GM10847 (cell line): Measurements from ENCODE around the gene SNCA.

Experiments used
- POLR2A ChIP-seq: IDR thresholded peaks from 2 replicates; pipeline ENCODE4 v1.6.1; 2011; ENCODE audit not compliant: insufficient read length; ENCODE audit errors: extremely low read depth

The SNCA gene

DNA sequence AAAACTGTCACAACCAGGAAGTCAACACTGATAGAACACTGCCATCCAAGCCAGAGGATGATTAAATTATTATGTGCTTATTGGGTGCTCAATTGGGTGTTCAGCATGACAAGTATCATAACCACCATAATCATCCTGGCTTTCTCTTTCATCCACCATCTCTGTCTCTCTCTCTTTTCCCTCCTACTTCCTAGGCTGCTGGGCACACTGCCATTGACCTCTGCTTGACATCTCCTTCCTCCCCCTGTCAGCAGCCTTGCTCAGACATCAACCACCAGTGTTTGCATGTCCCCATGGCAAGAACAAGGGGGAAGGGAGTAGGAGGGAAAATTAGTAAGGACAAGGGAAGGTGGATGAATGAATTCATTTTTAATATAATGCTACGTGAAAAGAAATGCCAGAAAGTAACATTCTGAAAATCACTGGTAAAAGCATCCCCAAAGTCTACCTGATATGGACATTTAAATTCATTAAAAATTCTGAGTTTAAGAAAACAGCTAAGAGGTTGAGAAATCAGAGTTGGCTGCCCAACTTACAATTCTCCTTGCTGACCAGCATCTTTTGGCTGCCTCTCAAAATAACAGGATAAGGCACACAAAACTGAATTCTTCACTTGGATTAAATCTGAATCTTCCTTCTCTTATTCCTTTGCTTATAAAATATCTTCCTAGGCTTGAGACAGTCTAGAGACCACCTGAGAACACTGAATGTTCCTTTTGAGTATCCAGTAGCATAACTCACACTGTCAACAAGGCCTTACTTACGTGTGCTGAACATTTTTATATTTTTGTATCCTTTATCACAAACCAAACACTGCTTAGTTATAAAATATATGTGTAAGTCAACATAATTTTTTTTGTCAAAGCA is 48.5 kb downstream of the SNCA start:
- TF ChIP-seq POLR2A = no peak

DNA sequence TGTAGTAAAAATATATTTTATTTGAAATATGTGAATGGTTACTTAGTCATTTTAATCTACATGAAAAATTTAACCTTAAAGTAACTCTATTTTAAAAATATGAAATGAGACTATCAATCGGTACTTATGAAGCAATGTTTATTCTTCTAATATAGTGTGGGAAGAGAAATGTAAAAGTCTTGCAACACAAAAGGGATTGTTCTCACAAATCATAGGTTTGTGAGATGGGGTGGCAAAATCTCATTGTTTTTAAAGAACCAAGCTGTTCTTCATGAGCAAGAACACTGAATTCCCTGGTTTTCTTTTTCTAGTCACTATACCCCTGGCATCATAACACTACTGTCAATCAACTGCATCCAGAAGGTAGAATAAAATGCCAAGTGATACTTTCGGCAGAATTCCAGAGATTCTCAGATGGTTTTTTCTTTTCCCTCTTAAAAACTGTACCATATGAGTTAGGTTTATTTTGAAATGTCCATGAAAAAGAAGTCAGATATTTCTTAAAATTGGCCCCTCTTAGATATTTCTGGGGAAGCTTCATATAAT is 52.2 kb downstream of the SNCA start:
- TF ChIP-seq POLR2A = no peak

DNA sequence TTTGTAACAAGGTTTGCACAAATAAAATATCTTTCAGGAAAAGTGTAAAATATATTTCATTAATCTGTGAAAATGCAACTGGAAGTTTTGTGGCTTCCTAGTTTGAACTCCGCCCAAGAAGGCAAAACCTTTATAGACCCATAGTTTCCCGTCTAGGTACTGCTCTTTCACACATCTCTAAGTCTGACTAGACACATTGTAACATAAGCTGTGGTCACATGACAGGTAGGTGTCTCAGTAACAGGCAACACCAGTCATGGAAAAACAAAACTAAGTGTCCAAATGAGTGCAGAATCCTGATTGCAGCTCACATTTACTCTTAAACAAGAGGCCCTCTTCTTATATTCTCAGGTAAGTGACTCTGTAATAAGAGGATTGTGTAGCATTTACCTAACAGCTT is 55.6 kb downstream of the SNCA start:
- TF ChIP-seq POLR2A = no peak

DNA sequence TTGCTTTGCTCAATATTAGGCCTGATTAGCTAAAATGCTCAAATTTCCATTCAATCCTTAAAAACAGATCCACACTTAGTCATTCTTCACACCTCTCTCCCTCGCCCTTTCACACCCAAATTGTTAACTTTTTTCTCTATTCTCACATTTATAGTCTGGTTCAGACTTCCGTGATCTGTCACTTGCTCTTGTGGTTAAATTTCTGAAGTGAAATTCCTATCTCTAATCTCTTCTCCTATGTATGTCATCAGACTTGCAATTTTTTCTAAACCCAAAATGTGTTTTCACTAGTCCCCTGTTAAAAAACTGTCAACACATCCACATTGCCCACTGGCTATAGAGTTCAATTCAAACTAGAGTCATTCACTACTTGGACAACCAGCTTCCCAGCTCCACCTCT is 63.2 kb downstream of the SNCA start:
- no peak for TF ChIP-seq POLR2A

DNA sequence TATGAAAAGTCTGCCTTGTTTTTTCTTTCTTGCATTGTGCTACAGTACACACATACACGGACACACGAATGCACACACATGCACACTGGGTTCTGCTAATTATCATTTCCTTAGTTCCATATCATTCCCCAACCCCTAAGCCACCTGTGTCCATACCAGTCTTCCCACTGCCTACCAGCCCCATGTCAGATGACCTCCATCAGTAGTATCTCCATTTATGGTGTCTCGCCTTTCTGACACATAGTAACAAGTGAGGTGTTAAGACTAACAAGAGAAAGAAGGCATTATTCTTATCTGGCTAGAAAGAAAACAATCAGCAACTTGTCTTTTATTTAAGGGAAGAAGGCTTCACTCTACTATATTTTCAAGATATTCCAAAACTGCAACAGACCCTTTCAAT is 67.1 kb downstream of the SNCA start:
- TF ChIP-seq POLR2A = no peak

DNA sequence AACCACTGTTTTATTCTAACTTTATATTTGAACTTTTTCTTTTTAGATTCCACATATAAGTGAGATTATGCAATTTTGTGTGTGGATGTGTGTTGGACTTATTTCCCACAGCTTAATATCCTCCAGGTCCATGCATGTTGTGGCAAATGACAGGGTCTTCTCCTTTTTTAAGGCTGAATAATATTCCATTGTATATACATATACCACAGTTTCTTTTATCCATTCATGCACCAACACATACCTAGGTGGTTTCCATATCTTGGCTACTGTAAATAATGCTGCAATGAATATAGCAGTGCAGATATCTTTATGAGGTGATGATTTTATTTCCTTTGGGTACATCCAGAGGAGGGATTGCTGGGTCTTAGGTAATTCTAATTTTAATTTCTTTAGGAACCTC is 69.0 kb downstream of the SNCA start:
- no peak for TF ChIP-seq POLR2A

DNA sequence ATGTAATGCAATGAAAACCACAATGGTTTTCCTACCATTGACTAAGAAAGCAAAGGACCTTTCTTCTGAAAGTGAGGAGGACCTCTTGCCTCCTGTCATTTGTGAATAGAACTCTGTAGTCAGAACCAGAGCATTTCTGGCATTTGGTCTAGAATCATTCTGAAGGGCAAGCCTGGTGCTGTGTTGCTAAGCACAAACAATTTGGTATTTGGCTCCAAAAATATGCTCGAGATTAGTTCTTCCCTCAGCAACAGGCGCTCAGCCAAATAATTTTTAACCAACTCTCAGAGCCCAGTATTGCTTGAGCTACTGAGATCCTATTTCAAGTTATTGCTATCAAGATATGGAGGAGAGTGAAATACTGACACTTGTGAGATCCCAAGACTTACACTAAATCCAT is 71.0 kb downstream of the SNCA start:
- no peak for TF ChIP-seq POLR2A

DNA sequence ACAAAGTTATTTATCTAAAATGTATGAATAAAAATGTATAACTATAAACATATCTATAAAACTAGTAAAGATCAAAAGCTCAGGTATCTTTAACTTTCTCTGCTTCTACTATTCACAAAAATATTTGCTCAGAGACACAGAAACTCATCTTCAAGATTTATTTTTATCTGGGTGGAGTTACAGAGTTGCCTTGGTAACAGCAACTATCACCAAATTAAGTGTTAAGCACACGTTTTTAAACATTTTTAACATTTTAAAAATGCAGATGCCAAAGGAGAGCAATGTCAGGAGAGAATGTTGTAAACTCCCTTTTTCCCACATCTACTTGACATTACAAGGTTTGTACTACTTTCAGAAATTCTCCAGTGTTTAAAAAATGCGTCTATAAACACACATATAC is 71.4 kb downstream of the SNCA start:
- no peak for TF ChIP-seq POLR2A

DNA sequence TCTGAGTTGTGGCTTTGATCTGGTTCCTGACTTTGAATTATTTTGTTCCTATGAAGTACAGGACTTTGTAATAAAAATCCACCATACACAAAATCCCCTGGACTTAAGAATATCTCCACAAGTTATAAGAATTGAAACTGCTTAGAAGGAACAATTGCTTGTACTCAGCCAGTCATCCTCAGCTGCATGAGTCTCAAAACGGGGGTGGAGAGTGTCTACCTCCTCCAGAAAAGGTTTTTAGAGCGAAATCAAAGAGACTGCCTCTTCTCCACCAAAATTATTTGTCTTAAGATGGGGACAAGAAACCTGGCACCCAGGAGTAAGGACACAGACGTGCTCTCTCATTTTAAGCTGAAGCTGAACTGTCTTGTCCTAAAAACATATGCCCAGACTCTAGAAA is 74.7 kb downstream of the SNCA start:
- no peak for TF ChIP-seq POLR2A

DNA sequence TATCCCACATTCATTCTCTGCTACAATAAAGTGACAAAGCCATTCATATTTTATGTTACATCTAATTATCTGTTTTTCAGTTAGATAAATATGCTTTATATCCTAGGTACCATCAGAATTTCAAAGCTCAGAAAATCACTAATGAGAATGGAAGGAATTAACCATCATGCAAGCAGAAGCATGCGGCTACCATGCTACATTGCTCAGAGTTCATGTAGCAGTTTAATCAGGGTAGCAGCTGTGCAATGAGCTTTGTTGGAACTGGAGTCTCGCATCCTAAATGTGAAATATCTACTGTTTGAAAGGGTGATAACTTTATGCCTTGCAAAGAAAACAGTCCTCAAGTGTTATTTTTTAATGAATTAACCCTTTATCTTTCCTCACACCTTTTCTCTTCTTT is 77.5 kb downstream of the SNCA start:
- TF ChIP-seq POLR2A = no peak

DNA sequence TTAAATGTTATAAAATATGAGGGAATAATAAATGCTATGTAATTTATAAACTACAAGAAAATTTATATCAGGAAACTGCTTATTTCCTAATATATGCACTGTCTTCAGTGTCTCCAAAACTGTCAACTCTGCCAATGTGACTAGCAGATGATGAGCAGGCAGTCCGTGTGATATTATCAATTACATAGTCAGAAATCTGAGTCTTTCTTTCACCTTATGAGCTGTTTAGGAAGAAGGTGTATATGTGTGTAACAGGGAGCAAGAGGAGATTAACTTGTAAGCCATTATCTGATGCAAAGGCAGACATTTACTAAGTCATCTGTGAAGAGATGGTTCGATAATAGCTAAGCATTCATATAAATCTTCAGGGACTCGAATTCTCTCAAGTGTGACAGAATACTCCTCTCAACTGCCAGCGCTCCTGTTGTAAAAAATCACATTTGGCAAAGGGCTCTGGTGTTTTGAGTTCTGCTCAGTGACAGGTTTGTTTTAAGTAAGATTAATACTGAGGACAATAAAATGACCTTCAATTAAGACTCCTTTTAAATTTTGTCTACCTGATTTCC is 79.7 kb downstream of the SNCA start:
- TF ChIP-seq POLR2A = no peak

DNA sequence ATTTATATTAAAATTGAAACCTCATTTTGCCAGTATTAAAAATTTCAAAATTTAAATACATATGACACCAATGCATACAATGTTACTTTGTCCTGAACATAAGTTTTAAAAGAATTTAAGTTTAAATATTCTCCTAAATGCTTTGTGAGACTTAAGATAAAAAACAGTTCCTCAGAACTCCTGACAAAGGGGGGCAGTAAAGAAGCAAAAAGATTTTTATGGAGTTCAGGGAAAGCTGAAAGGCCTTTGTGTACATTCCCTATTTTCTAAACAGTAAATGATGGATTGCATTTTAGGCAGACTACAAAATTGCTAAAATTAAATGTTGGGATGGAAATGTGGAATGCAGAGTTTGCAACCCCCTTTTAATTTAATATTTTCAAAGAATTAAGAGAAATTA is 81.7 kb downstream of the SNCA start:
- TF ChIP-seq POLR2A = no peak

DNA sequence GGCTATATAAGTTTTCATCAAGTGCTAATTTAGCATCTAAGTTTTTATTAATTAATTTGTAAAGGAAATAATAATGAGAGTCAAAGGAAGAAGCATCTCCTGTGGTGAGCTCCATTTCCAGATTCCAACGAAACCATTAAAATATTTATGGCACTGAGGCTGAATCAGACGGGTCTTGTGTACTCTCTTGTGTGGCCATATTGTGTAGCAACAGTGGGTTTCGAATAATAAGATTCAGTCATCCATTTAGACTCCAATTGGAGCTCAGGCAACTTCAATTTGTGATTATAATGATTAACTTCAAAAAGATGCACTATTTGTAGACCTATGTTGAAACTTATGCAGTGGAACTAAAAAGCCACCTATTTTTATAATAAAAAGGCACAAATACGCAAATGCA is 82.4 kb downstream of the SNCA start:
- no peak for TF ChIP-seq POLR2A

DNA sequence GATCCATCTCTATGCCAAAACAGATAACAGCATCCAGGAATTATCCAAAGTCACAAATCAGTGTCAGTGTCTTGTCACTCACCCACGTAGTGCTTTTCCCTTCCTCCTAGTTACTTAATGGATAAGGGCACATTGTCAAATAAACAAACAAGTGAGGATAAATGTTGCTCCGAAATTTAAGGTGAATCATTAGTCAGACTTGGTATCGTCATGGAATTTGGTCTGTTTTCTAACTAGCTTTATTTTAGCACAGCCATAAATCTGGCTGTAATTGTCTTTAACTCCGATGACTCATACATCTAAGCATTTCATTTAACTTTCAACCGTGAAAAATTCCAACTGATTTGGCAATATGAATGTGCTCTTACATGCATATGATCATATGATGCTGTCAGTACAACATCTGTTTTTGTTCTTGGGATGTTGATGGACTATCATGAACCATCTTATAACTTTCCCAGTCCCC is 83.3 kb downstream of the SNCA start:
- no peak for TF ChIP-seq POLR2A

DNA sequence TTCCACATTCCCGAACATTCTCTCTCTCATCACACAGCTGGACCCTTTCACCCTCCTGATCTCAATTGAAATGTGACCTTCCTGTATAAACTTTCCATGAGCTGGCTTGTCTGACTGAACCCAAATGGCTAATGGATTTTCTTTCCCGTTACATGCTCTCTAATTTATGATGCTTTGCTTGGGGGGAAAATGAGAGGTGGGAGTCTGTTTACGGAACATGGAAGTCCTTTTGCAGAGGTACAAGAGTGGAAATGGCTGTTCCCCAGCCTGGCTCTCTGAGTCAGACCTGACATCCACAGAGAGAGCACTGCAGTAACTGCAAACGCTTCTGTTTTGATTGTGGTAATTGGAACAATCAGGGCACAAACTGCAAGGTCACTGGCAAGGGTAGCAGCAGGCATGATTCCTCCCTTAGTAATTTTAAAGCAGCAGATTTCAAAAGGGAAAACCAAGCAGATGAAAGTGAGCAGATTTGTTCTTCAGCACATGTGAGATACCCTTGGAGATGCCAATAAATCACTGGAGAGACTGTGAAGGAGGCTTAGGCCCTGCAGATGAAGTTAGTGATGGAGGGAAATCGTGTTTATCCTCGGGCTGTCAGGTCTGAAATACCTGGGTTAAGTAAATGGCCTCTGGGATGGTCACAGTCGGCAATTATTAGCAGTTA is 83.9 kb downstream of the SNCA start:
- no peak for TF ChIP-seq POLR2A

DNA sequence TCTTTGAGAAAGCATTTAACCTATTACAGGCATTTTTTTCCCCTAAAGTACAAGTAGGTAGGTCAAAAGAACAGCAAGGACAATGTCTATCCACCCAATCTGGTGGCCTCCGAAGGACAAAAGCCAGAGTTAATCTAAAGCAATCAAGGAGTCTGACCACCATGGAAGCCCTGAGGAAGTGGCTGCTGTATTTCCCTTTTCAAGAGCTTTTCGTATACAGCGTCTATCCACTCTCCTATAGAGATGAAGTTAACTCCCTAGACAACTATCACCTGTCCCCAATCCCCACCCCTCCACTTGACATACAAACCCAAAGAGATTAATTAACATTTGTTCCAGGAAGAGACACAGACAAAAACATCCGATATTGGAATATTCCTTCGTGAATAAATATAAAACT is 85.5 kb downstream of the SNCA start:
- TF ChIP-seq POLR2A = no peak

DNA sequence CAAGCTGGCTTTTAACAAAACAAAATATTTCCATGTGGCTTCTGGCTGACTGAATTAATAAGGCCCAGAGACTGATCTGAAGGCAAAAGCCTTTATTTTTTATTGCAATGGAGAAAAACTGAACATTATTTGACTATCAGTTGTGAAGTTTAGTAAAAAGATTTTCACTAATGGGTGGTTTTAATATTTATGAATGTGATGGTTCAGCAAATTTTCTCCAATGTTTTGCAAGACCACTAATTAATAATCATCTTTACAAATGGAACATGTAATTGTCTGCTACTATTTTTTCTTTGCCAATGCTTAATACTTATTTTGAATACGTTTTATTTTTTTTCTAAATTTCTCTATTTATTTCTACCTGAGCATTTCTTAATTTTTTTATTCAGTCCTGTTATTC is 90.6 kb downstream of the SNCA start:
- no peak for TF ChIP-seq POLR2A

DNA sequence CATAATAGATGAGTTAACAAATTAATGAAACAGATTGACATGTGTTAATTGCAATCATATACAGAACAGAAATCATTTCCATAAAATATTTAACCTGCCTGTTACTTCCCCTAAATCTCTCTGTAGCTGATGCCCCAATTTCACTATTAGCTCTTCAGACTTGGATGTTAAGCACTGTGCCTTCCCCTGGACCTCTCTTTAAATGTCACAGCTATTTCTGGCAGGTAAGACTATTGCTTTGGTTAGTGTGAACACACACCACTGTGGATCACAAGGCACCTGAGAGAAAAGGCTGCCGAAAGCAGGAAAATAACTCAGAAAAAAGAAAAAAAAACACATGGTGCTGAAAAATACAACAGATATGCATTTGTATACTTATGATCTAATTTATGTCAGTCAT is 91.3 kb downstream of the SNCA start:
- TF ChIP-seq POLR2A = no peak
